ES-I3 (cell line): ENCODE measurements around the gene TECR.
"Not testable (repeated sequence)": the region's sequence is repeated elsewhere in the genome, so short reads cannot be mapped to it uniquely, and the experiment has no call there.

Experiments
- H3K36me3 ChIP-seq: 2 replicates; pipeline ENCODE4 v1.6.1; 2013; ENCODE audit warnings: mild to moderate bottlenecking, low read length, control low read depth, moderate library complexity; ENCODE audit not compliant: insufficient read depth
- H3K4me1 ChIP-seq: 2 replicates; pipeline ENCODE4 v1.6.1; 2013; ENCODE audit warnings: mild to moderate bottlenecking, control low read depth, low read length; ENCODE audit not compliant: insufficient read depth
- H3K9ac ChIP-seq: 2 replicates; pipeline ENCODE4 v1.6.1; 2013; ENCODE audit warnings: low read depth, mild to moderate bottlenecking, low read length, moderate library complexity
- H3K9me3 ChIP-seq: 2 replicates; pipeline ENCODE4 v1.6.1; 2013; ENCODE audit warnings: mild to moderate bottlenecking, low read length, moderate library complexity; ENCODE audit not compliant: control insufficient read depth, insufficient read depth

Gene TECR

DNA sequence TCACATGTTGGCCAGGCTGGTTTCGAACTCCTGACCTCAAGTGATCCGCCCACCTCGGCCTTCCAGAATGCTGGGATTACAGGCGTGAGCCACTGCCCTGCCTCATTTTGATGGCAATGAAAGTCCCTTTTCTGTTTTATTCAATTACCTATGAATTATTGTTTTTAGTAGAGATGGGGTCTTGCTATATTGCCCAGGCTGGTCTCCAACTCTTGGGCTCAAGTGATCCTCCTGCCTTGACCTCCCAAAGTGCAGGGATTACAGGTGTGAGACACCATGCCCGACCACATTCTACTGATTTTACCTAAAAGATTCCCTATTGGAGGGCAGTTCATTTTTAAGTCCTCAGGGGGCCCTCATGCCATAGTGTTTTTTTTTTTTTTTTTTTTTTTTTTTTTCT is 12.6 kb downstream of the TECR start:
- H3K4me1 ChIP-seq, H3K36me3 ChIP-seq, H3K9me3 ChIP-seq, H3K9ac ChIP-seq: not testable (repeated sequence)

DNA sequence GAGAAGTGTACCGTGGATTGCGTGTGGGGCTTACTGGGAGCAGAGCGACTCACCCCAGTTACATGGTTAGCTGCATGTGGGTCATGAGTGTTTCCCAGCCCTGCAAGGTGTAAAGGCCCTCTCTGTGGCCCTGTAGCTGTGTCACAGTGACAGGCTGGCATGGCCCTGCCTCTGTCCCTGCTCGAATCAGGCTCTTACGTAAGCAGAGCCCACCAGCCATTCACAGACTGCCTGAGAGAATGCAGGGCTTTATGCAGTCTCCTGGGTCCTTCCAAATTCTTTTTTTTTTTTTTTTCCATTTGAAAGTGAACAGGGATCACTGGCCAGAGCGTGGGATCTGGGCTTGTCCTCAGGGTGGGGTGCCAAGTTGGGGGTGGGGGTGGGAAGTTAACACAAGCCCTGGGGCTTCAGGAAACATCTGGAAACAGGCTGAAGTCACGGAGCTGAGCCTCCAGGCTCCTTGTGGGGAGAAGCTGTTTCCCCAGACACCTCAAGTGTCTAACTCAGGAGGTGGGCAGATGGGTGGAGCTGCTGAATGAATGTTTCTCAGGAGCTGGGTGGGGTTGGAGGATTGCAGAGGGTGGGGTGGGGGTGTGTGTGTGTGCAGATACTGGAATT is 13.4 kb downstream of the TECR start:
- no peaks in the 10 kb centered on the region for H3K36me3 ChIP-seq
- peaks cover 4% of the 10 kb centered on the region; the same call in 1 of the 2 replicates for H3K4me1 ChIP-seq
- H3K9me3 ChIP-seq, result no peaks in the 10 kb centered on the region
- no peak overlapping the region for H3K9ac ChIP-seq

DNA sequence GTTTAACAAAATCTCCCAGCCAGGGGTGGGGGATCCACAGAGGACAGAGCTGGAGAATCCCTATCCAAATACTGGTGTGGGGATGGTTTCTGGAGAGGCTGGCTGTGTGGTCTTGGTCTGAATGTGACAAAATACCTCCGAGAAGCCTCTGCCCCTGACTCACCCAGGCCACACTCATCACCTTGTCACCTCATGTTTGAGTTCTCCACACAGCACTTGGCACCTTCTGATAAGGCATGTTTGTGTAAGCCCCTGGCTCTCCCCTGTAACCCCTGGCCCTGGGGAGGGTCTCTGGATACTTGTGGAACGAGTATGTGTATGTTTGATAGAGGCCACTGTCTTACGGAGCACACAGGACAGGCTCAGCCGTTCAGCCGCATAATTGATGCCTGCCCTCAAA is 14.7 kb downstream of the TECR start:
- no peak overlapping the region for H3K9ac ChIP-seq
- peaks cover 4% of the 10 kb centered on the region; the same call in 1 of the 2 replicates for H3K4me1 ChIP-seq
- H3K9me3 ChIP-seq, result no peaks in the 10 kb centered on the region
- no peaks in the 10 kb centered on the region for H3K36me3 ChIP-seq

DNA sequence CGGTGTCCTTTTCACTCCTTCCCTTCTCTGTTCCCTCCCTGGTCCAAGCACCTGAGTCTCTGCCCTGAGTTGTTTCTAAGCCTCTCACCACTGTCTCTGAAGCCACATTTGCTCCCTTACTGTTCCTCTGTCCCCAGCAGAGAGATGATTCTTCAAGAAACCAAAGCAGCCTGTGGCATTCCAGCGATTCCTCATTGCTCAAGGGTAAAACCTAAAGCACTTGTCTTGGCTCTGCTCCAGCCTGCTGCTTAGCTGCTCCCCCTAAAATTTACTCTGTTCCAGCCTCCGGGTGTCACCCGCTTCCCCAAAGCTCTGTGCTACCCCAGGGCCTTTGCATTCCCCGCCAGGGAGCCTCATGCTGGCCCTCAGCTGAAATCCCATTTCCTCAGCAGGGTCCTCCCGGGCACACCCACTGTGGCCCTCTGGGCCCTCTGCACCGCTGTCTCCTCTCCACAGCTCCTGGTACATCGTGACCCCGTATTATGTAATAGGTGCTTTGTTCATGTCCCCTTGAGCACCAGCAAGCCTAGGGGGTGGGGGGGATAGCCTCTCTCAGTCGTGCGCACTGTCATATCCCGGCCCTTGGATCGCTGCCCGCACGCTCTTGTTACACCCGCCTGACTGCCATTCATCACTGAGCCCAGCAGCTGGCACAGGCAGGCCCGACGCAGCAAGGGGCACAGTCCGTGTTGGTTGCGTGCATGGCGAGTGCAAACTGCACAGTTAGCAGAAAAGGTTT is 15.8 kb downstream of the TECR start:
- H3K9me3 ChIP-seq, result no peaks in the 10 kb centered on the region
- no peaks in the 10 kb centered on the region for H3K36me3 ChIP-seq
- no peak overlapping the region for H3K9ac ChIP-seq
- peaks cover 4% of the 10 kb centered on the region; the same call in 1 of the 2 replicates for H3K4me1 ChIP-seq

DNA sequence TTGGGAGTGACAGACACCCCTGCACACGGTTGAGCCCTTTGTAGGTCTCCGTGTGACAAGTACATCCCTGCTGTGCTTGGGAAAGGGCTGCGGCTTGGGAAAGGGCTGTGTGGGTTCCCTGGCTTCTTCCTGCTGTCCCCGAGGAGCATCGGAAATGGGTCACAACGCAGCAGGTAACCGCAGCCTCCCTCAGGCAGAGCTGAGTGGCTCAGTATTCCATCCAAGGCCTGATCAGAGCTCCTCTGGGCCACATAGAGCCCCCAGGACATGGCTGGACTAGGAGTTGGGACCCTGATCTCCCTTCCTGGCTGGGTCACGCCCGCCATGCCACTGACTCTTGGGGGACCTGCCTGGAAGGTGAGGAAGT is 16.3 kb downstream of the TECR start:
- no peaks in the 10 kb centered on the region for H3K9me3 ChIP-seq
- no peak overlapping the region for H3K9ac ChIP-seq
- peaks cover 4% of the 10 kb centered on the region; the same call in 1 of the 2 replicates for H3K4me1 ChIP-seq
- H3K36me3 ChIP-seq, result no peaks in the 10 kb centered on the region

DNA sequence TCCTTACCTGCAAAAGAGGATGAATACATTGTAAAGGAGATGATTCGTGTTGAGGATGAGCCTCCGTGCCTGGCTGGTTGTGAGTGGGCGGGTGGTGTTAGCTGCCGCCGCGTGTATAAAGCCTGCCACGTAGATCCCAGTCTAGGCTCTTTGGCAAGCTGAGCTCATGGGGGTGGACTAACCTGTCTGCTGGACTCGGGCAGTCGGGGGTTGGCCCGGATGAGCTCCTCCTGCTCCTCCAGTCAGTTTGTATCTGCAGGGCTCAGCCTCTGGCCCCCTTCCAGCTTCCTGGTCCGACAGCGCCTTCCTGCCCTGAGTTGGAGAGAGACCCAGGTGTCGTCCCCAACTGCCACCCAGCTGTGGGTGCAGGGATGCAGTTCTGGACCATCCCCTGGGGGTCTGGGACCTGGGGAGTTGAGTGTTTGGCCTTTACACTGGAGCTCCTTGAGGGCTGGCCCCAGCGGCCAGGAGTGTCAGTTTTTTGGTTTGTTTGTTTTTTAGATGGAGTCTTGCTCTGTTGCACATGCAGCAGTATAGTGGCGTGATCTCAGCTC is 20.9 kb downstream of the TECR start:
- peaks cover 7% of the 10 kb centered on the region; the same call in 1 of the 2 replicates for H3K4me1 ChIP-seq
- no peak overlapping the region for H3K9ac ChIP-seq
- no peaks in the 10 kb centered on the region for H3K36me3 ChIP-seq
- no peaks in the 10 kb centered on the region for H3K9me3 ChIP-seq

DNA sequence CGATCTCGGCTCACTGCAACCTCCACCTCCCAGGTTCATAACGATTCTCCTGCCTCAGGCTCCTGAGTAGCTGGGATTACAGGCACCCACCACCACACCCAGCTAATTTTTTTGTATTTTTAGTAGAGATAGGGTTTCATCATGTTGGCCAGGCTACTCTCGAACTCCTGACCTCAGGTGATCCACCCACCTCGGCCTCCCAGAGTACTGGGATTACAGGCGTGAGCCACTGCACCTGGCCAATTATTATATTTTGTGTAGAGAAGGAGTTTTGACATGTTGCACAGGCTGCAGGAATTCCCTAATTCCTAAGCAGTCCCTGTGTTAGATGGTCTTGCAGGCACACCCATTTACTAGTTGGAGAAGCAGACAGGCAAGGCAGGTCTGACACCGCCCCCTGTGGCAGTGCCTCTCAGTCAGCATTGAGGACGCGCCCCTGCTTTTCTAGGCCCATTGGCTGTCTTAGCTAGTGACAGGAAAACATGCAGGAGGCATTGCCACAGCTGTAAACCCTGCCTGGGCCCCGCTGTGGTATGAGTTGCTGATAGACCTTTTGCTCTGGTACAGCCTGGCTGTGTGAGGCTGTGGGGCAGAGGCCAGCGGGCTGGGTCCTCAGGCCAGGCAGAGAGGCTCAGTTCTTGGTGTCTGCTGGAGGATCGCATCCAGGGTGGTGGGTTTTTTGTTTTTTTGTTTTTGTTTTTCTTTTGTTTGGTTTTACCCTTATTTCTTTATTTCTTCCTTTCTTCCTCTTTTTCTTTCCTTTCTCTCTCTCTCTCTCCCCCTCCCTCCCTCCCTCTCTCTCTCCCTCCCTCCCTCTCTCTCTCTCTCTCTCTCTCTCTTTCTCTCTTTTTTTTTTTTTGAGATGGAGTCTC is 22.0 kb downstream of the TECR start:
- H3K4me1 ChIP-seq, H3K9ac ChIP-seq, H3K36me3 ChIP-seq, H3K9me3 ChIP-seq: not testable (repeated sequence)

DNA sequence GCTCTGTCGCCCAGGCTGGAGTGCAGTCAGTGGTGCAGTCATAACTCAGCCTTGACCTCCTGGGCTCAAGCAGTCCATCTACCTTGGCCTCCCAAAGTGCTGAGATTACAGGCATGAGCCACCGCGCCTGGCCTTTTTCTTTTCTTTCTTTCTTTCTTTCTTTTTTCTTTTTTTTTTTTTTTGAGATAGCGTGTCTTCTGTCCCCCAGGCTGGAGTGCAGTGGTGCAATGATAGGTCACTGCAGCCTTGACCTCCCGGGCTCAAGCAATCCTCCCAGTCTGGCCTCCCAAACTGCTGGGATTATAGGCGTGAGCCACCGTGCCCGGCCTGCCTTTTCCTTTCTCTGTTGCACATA is 22.6 kb downstream of the TECR start:
- H3K9me3 ChIP-seq, H3K36me3 ChIP-seq, H3K4me1 ChIP-seq, H3K9ac ChIP-seq: not testable (repeated sequence)

DNA sequence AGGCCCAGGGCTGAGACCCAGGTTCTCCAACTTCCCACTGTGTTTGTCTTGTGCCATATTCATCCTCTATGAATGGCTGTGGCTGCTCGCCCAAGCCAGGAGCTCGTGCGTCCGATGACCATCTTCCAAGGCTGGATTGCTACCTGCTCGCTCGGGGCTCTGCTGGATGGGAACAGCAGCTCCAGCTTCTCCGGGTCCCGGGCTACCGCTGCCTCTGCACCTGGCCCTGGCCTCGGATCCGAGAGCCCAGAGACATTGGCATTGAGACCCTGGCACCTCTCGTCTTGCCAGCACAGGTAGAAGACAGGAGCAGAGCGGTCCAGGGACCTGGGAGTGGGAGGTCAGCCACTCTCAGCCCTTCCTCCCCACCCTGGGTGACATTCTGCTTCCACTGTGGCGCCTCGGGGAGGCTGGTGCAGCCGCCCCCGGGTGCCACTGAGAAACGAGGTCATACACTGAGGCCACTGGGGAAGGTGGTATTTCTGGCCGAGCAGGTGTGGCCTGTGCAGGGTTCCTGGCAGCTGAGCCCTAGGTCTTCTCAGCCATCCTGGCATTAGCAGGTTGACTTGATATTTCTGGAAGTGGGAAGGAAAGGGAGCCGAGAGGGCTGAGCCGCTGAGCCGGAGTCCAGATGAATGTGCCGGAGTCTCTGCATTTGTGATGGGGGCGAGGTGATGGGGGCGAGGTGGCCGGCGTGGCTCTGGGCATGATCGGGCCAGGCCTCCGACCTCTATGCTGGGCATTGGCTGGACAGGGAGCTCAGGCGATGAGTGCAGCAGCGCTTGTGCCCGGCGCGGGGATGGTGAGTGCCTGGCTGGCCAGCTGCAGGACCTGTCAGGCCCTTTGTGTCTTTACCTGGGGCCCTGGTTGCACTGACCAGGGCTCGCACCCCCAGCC is 23.9 kb downstream of the TECR start:
- H3K9ac ChIP-seq, result no peak overlapping the region
- H3K4me1 ChIP-seq, result peaks cover 10% of the 10 kb centered on the region; the same call in 1 of the 2 replicates
- H3K36me3 ChIP-seq, result no peaks in the 10 kb centered on the region
- no peaks in the 10 kb centered on the region for H3K9me3 ChIP-seq

DNA sequence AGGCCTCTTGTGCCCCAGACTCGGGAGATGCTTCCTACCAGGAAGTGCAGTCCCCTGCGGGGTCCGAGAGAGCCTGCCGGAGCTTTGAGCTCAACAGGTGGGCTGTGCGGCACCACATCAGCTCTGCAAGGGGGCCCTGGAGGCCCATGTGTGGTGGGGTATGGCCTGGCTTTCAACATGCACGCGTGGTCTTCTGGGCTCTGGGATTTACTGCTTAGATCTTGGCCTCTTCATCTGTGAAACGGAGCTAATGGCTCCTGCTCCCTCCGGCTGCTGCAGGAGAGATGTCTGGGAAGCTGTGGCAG is 24.5 kb downstream of the TECR start:
- Histone ChIP-seq H3K9ac (no peak overlapping the region), H3K4me1 (peaks cover 16% of the 10 kb centered on the region; the same call in 1 of the 2 replicates), H3K36me3 (no peaks in the 10 kb centered on the region), H3K9me3 (no peaks in the 10 kb centered on the region)

DNA sequence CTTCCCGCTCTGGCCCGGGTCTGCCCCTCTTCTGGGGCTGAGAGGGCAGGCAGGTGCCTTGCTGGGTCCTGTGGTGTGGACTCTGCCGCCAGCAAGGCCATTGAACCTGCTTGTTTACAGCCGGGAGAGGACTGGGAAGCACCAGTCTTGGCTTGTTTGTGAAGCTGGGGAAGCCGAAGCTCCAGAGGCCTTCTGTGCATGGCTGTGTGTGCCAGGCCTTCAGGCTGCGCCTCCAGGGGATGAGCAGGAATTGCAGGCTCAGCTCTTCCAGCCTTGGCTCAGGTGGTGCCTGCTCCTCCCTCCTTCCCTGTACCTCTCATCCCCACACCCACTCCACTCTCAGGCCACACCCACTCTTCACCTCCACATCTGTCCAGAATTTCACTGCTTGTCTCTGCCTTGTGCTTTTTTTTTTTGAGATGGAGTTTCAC is 25.0 kb downstream of the TECR start:
- H3K9me3 ChIP-seq, result no peaks in the 10 kb centered on the region
- no peaks in the 10 kb centered on the region for H3K36me3 ChIP-seq
- no peak overlapping the region for H3K9ac ChIP-seq
- peaks cover 20% of the 10 kb centered on the region; the same call in 1 of the 2 replicates for H3K4me1 ChIP-seq

DNA sequence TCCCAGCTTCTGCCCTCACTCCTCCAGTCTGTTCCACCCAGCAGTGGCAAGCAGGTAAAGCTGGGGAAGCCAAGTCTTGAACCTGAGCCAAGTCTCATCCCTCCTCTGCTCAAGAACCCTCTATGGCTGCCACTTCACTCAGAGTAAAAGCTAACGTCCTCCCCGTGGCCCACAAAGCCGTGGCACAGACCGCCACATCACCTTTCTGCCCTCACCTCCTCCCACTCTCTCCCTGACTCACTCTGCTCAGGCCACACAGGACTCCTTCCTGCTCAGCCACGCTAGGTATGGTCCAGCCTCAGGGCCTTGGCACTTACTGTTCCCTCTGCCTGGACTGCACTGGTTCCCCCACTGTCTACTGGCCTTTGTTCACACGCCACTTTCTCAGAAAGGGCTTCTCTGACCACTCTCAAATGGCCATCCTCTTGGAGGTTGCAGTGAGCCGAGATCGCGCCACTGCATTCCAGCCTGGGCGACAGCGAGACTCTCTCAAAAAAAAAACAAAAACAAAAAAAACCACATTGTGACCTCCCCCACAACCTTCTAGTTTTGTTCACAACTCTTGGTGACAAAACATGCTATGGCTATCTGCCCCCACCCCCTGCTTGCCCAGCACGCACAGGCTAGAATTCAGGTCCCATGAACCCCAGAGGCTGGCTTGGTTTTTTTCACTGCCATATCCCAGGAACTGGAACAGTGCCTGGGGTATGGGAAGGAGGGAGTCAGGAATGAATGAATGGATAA is 26.7 kb downstream of the TECR start:
- peaks cover 35% of the 10 kb centered on the region; the same call in 1 of the 2 replicates for H3K4me1 ChIP-seq
- no peak overlapping the region for H3K9ac ChIP-seq
- H3K36me3 ChIP-seq, result no peaks in the 10 kb centered on the region
- H3K9me3 ChIP-seq, result no peaks in the 10 kb centered on the region

DNA sequence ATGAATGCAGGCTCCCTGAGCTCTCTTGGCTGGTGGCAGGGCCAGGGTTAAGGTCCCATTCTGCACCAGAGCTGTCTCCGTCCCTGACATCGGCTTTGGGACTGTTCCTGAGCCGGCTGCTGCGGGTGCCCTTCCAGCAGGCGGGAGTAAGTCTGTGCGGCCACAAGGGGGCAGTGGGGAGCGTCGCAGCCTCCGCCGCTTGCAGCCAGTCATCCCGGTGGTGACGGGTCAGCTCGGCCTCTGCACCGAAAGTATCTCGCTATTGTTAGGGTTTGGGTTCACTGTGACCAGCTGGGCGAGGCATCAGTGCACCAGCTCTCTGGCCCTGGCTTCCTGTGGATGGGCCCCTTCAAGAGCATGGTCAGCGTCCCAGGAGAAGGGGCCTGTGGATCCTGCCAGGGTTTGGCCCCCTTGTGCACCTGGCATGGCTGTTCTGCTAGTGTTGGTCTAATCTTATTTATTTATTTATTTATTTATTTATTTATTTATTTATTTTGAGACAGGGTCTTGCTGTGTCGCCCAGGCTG is 27.3 kb downstream of the TECR start:
- Histone ChIP-seq H3K36me3 (no peaks in the 10 kb centered on the region), H3K9ac (no peak overlapping the region), H3K9me3 (no peaks in the 10 kb centered on the region), H3K4me1 (peaks cover 39% of the 10 kb centered on the region)
